ENCODE results near the gene ULK3.
A peak's percentile ranks its signal among the peaks of the same experiment; 100 is the strongest.

ULK3 gene

DNA sequence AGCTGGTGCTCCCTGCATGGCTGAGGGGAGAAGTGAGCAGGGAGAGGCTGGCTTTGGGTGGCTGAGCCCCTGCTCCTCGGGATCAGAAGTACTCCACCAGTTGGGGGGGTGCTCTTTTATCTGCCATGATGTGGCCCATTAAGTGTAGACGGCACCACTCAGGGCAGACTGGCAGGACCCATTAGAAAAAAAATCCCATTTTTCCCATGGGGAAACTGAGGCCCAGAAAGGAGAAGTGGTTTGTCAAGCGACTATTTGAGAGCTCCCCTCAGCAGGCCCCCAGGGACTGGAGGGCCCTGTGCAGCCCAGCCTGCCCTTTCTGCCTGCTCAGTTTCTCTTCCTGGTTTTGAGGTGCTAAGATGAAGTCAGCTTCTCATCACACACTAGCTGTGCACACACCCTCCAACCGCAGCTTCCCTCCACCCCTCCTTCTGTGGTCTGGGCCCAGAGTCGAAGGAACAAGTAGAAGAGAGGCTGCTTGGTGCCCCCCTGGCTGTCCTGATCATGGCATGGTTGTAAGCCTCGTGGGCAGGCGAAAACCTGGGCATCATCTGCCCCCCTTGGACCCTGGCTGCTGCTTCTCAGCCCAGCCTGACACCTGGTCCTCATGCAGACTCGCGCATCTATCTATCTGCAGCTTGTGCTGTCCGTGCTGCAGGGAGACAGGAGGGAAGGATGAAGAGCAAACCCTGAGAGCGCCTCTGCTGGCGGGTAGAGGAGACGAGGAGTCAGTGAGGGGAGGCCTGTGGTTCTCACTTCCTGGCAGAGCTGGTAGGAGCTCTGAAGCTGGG is 55.5 kb downstream of the ULK3 start (continued):
- TF ChIP-seq, protein P1, sequence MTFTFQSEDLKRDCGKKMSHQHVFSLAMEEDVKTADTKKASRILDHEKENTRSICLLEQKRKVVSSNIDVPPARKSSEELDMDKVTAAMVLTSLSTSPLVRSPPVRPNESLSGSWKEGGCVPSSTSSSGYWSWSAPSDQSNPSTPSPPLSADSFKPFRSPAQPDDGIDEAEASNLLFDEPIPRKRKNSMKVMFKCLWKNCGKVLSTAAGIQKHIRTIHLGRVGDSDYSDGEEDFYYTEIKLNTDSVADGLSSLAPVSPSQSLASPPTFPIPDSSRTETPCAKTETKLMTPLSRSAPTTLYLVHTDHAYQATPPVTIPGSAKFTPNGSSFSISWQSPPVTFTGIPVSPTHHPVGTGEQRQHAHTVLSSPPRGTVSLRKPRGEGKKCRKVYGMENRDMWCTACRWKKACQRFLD (tag by site-specific recombination; IDR thresholded peaks at IDR 0.05), result no peak
- TF ChIP-seq ZNF623 (tag by site-specific recombination; IDR thresholded peaks at IDR 0.05) (0 out of 2 replicates have a peak, but pooled peaks have one; percentile 10), ZNF510 (tag by site-specific recombination; IDR thresholded peaks at IDR 0.05; ENCODE audit: insufficient replicate concordance) (no peak), ZNF391 (tag by site-specific recombination; IDR thresholded peaks at IDR 0.05; ENCODE audit: borderline replicate concordance, low read depth) (no peak; the same call in 1 of the 2 replicates), KLF9 (tag by site-specific recombination; IDR thresholded peaks at IDR 0.05; ENCODE audit: low read depth) (no peak), ZNF792 (tag by site-specific recombination; IDR thresholded peaks at IDR 0.05) (no peak), ZNF658 (tag by site-specific recombination; IDR thresholded peaks at IDR 0.05) (no peak), SP7 (tag by site-specific recombination; IDR thresholded peaks at IDR 0.05) (peak; percentile 74), ZBTB17 (tag by site-specific recombination; IDR thresholded peaks at IDR 0.05) (peak; percentile 100), ZNF223 (tag by site-specific recombination; IDR thresholded peaks at IDR 0.05) (no peak), ZNF146 (tag by site-specific recombination; IDR thresholded peaks at IDR 0.05) (no peak), ZNF600 (tag by site-specific recombination; IDR thresholded peaks at IDR 0.05) (peak; percentile 99), ZBTB20 (tag by site-specific recombination; IDR thresholded peaks at IDR 0.05) (peak; percentile 65), ZNF19 (tag by site-specific recombination; IDR thresholded peaks at IDR 0.05; ENCODE audit: low read depth) (no peak), WT1 (tag by site-specific recombination; IDR thresholded peaks at IDR 0.05) (no peak), ZNF529 (tag by site-specific recombination; IDR thresholded peaks at IDR 0.05; ENCODE audit: insufficient replicate concordance) (no peak), ZBTB48 (tag by site-specific recombination; IDR thresholded peaks at IDR 0.05) (peak; percentile 21; the same call in 1 of the 2 replicates)
- TF ChIP-seq, protein P2, sequence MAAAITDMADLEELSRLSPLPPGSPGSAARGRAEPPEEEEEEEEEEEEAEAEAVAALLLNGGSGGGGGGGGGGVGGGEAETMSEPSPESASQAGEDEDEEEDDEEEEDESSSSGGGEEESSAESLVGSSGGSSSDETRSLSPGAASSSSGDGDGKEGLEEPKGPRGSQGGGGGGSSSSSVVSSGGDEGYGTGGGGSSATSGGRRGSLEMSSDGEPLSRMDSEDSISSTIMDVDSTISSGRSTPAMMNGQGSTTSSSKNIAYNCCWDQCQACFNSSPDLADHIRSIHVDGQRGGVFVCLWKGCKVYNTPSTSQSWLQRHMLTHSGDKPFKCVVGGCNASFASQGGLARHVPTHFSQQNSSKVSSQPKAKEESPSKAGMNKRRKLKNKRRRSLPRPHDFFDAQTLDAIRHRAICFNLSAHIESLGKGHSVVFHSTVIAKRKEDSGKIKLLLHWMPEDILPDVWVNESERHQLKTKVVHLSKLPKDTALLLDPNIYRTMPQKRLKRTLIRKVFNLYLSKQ (tag by site-specific recombination; IDR thresholded peaks at IDR 0.05; ENCODE audit: borderline replicate concordance), result no peak
- TF ChIP-seq, protein P3, sequence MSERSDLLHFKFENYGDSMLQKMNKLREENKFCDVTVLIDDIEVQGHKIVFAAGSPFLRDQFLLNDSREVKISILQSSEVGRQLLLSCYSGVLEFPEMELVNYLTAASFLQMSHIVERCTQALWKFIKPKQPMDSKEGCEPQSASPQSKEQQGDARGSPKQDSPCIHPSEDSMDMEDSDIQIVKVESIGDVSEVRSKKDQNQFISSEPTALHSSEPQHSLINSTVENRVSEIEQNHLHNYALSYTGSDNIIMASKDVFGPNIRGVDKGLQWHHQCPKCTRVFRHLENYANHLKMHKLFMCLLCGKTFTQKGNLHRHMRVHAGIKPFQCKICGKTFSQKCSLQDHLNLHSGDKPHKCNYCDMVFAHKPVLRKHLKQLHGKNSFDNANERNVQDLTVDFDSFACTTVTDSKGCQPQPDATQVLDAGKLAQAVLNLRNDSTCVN (tag by site-specific recombination; optimal IDR thresholded peaks at IDR 0.05), result peak; percentile 30
- TF ChIP-seq, protein P4, sequence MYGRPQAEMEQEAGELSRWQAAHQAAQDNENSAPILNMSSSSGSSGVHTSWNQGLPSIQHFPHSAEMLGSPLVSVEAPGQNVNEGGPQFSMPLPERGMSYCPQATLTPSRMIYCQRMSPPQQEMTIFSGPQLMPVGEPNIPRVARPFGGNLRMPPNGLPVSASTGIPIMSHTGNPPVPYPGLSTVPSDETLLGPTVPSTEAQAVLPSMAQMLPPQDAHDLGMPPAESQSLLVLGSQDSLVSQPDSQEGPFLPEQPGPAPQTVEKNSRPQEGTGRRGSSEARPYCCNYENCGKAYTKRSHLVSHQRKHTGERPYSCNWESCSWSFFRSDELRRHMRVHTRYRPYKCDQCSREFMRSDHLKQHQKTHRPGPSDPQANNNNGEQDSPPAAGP (tag by site-specific recombination; IDR thresholded peaks at IDR 0.05), result peak; percentile 59; the same call in 1 of the 2 replicates
- TF ChIP-seq, protein P5, sequence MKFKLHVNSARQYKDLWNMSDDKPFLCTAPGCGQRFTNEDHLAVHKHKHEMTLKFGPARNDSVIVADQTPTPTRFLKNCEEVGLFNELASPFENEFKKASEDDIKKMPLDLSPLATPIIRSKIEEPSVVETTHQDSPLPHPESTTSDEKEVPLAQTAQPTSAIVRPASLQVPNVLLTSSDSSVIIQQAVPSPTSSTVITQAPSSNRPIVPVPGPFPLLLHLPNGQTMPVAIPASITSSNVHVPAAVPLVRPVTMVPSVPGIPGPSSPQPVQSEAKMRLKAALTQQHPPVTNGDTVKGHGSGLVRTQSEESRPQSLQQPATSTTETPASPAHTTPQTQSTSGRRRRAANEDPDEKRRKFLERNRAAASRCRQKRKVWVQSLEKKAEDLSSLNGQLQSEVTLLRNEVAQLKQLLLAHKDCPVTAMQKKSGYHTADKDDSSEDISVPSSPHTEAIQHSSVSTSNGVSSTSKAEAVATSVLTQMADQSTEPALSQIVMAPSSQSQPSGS (tag by site-specific recombination; IDR thresholded peaks at IDR 0.05; ENCODE audit: low read depth), result no peak
- TF ChIP-seq, protein P6, sequence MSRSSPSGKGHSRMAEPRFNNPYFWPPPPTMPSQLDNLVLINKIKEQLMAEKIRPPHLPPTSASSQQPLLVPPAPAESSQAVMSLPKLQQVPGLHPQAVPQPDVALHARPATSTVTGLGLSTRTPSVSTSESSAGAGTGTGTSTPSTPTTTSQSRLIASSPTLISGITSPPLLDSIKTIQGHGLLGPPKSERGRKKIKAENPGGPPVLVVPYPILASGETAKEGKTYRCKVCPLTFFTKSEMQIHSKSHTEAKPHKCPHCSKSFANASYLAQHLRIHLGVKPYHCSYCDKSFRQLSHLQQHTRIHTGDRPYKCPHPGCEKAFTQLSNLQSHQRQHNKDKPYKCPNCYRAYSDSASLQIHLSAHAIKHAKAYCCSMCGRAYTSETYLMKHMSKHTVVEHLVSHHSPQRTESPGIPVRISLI (tag by site-specific recombination; IDR thresholded peaks at IDR 0.05), result no peak
- TF ChIP-seq, protein P7, sequence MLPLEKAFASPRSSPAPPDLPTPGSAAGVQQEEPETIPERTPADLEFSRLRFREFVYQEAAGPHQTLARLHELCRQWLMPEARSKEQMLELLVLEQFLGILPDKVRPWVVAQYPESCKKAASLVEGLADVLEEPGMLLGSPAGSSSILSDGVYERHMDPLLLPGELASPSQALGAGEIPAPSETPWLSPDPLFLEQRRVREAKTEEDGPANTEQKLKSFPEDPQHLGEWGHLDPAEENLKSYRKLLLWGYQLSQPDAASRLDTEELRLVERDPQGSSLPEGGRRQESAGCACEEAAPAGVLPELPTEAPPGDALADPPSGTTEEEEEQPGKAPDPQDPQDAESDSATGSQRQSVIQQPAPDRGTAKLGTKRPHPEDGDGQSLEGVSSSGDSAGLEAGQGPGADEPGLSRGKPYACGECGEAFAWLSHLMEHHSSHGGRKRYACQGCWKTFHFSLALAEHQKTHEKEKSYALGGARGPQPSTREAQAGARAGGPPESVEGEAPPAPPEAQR (tag by site-specific recombination; IDR thresholded peaks at IDR 0.05), result no peak
- TF ChIP-seq, protein P8, sequence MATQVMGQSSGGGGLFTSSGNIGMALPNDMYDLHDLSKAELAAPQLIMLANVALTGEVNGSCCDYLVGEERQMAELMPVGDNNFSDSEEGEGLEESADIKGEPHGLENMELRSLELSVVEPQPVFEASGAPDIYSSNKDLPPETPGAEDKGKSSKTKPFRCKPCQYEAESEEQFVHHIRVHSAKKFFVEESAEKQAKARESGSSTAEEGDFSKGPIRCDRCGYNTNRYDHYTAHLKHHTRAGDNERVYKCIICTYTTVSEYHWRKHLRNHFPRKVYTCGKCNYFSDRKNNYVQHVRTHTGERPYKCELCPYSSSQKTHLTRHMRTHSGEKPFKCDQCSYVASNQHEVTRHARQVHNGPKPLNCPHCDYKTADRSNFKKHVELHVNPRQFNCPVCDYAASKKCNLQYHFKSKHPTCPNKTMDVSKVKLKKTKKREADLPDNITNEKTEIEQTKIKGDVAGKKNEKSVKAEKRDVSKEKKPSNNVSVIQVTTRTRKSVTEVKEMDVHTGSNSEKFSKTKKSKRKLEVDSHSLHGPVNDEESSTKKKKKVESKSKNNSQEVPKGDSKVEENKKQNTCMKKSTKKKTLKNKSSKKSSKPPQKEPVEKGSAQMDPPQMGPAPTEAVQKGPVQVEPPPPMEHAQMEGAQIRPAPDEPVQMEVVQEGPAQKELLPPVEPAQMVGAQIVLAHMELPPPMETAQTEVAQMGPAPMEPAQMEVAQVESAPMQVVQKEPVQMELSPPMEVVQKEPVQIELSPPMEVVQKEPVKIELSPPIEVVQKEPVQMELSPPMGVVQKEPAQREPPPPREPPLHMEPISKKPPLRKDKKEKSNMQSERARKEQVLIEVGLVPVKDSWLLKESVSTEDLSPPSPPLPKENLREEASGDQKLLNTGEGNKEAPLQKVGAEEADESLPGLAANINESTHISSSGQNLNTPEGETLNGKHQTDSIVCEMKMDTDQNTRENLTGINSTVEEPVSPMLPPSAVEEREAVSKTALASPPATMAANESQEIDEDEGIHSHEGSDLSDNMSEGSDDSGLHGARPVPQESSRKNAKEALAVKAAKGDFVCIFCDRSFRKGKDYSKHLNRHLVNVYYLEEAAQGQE (tag by site-specific recombination; IDR thresholded peaks at IDR 0.05), result 0 out of 2 replicates have a peak, but pooled peaks have one; percentile 31
